Neural cell (in vitro differentiated cells): Measurements from ENCODE around the gene KRTAP4-5.
"Not testable (repeated sequence)": the region's sequence is repeated elsewhere in the genome, so short reads cannot be mapped to it uniquely, and the experiment has no call there.

Experiments used
- CTCF ChIP-seq: fragments of 450-650 bp; IDR thresholded peaks from 2 replicates; pipeline ENCODE4 v1.5.1; 2014; ENCODE audit warnings: antibody characterized with exemption, mild to moderate bottlenecking, moderate library complexity; ENCODE audit not compliant: poor library complexity, severe bottlenecking
- SMC3 ChIP-seq: fragments of 450-650 bp; conservative IDR thresholded peaks from 2 replicates; pipeline ENCODE4 v1.6.1; 2014; ENCODE audit warnings: antibody characterized with exemption, mild to moderate bottlenecking, moderate library complexity; ENCODE audit not compliant: poor library complexity

- TF ChIP-seq CTCF, SMC3: not testable (repeated sequence)
Measured at GRCh38 chr17:41099682-41100480, 49.7 kb downstream of the KRTAP4-5 start.
